SK-N-SH treated with all-trans-retinoic acid at 6 μM for 48 hours (cell line): Measurements from ENCODE around the gene MMAB.

Experiments used
- ARNTL ChIP-seq: fragments of 450-650 bp; formaldehyde crosslinking; IDR thresholded peaks from 2 replicates; pipeline ENCODE4 v1.5.0; 2020; ENCODE audit warnings: low read depth, mild to moderate bottlenecking, moderate library complexity, borderline replicate concordance
- RARB ChIP-seq: fragments of 250-450 bp; sonication (Bioruptor Pico); IDR thresholded peaks from 2 replicates; pipeline ENCODE4 v1.8.0; 2021; ENCODE audit warnings: mild to moderate bottlenecking, moderate library complexity
- SNAI2 ChIP-seq: fragments of 250-450 bp; sonication (Bioruptor Pico); IDR thresholded peaks from 2 replicates; pipeline ENCODE4 v1.5.0; 2020; ENCODE audit warnings: mild to moderate bottlenecking, moderate library complexity
- TOX ChIP-seq: fragments of 250-450 bp; sonication (Bioruptor Pico); IDR thresholded peaks from 2 replicates; pipeline ENCODE4 v1.8.0; 2021; ENCODE audit warnings: mild to moderate bottlenecking, moderate library complexity, borderline replicate concordance
- ZFP30 ChIP-seq: fragments of 450-650 bp; formaldehyde crosslinking; IDR thresholded peaks from 2 replicates; pipeline ENCODE4 v1.5.0; 2022; ENCODE audit warnings: mild to moderate bottlenecking, moderate library complexity
- TF ChIP-seq, protein P1 (sequence below): fragments of 250-450 bp; sonication (Bioruptor Pico); IDR thresholded peaks from 2 replicates; pipeline ENCODE4 v1.8.0; 2021; ENCODE audit warnings: low read depth, mild to moderate bottlenecking, moderate library complexity, borderline replicate concordance
- TF ChIP-seq, protein P2 (sequence below): fragments of 250-450 bp; sonication (Bioruptor Pico); IDR thresholded peaks from 2 replicates; pipeline ENCODE4 v1.8.0; 2020; ENCODE audit warnings: mild to moderate bottlenecking, moderate library complexity, borderline replicate concordance
- TF ChIP-seq, protein P3 (sequence below): fragments of 250-450 bp; sonication (Bioruptor Pico); IDR thresholded peaks from 2 replicates; pipeline ENCODE4 v1.5.0; 2020; ENCODE audit warnings: mild to moderate bottlenecking, moderate library complexity

- TF ChIP-seq, protein P1, sequence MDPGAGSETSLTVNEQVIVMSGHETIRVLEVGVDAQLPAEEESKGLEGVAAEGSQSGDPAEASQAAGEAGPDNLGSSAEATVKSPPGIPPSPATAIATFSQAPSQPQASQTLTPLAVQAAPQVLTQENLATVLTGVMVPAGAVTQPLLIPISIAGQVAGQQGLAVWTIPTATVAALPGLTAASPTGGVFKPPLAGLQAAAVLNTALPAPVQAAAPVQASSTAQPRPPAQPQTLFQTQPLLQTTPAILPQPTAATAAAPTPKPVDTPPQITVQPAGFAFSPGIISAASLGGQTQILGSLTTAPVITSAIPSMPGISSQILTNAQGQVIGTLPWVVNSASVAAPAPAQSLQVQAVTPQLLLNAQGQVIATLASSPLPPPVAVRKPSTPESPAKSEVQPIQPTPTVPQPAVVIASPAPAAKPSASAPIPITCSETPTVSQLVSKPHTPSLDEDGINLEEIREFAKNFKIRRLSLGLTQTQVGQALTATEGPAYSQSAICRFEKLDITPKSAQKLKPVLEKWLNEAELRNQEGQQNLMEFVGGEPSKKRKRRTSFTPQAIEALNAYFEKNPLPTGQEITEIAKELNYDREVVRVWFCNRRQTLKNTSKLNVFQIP, result no peak
- TF ChIP-seq RARB (CRISPR knock-in tag) (no peak), ZFP30 (CRISPR knock-in tag) (no peak), TOX (CRISPR knock-in tag) (no peak), ARNTL (no peak), SNAI2 (CRISPR knock-in tag) (no peak)
- TF ChIP-seq, protein P2, sequence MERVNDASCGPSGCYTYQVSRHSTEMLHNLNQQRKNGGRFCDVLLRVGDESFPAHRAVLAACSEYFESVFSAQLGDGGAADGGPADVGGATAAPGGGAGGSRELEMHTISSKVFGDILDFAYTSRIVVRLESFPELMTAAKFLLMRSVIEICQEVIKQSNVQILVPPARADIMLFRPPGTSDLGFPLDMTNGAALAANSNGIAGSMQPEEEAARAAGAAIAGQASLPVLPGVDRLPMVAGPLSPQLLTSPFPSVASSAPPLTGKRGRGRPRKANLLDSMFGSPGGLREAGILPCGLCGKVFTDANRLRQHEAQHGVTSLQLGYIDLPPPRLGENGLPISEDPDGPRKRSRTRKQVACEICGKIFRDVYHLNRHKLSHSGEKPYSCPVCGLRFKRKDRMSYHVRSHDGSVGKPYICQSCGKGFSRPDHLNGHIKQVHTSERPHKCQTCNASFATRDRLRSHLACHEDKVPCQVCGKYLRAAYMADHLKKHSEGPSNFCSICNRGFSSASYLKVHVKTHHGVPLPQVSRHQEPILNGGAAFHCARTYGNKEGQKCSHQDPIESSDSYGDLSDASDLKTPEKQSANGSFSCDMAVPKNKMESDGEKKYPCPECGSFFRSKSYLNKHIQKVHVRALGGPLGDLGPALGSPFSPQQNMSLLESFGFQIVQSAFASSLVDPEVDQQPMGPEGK (CRISPR knock-in tag), result no peak
- TF ChIP-seq, protein P3, sequence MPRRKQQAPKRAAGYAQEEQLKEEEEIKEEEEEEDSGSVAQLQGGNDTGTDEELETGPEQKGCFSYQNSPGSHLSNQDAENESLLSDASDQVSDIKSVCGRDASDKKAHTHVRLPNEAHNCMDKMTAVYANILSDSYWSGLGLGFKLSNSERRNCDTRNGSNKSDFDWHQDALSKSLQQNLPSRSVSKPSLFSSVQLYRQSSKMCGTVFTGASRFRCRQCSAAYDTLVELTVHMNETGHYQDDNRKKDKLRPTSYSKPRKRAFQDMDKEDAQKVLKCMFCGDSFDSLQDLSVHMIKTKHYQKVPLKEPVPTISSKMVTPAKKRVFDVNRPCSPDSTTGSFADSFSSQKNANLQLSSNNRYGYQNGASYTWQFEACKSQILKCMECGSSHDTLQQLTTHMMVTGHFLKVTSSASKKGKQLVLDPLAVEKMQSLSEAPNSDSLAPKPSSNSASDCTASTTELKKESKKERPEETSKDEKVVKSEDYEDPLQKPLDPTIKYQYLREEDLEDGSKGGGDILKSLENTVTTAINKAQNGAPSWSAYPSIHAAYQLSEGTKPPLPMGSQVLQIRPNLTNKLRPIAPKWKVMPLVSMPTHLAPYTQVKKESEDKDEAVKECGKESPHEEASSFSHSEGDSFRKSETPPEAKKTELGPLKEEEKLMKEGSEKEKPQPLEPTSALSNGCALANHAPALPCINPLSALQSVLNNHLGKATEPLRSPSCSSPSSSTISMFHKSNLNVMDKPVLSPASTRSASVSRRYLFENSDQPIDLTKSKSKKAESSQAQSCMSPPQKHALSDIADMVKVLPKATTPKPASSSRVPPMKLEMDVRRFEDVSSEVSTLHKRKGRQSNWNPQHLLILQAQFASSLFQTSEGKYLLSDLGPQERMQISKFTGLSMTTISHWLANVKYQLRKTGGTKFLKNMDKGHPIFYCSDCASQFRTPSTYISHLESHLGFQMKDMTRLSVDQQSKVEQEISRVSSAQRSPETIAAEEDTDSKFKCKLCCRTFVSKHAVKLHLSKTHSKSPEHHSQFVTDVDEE (CRISPR knock-in tag), result no peak
These were observed 38.8 kb downstream of the MMAB start for GRCh38 chr12:109534456-109534855.
